RCC 7860 (cell line): ENCODE measurements around the gene ADAMTSL4.
"Not testable (repeated sequence)": the region's sequence is repeated elsewhere in the genome, so short reads cannot be mapped to it uniquely, and the experiment has no call there.

Experiments
- DNase-seq: peaks from one replicate; pipeline ENCODE4 v3.0.0-alpha.2; 2015; ENCODE audit warnings: low spot score
- FAIRE-seq: peaks from 2 replicates; lab custom pipeline; 2012; peaks lifted over from hg19 to GRCh38; lab: Jason Lieb, UNC

ADAMTSL4 gene

DNA sequence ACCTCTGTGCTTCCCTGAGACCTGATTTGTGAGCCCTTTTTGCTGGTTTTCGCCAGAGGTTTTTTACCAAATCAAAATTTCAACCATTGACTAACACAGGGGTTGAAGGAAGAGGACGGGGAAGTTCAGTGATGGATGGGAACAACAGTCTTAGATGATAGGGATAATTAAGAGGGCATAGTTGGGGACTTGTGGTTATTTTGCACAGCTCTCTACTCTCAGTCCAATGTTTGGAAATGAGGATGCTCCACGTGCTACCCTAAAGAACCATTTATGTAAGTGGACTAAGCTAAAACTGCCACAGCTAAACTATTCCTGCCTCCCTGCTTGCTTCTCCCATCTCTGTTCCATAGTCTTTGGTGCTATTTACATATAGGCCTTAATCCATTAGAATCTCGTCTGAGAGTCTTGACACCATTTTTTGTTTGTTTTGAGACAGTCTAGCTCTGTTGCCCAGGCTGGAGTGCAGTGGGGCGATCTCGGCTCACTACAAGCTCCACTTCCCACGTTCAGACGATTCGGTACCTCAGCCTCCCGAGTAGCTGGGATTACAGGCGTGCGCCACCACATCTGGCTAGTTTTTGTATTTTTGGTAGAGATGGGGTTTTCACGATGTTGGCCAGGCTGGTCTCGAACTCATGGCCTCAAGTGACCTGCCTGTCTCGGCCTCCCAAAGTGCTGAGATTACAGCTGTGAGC is 30.9 kb downstream of the ADAMTSL4 start:
- no peak for FAIRE-seq
- DNase-seq, result no peak

GRCh38 chr1:150580966-150581365 is 31.8 kb downstream of the ADAMTSL4 start:
- FAIRE-seq, DNase-seq: not testable (repeated sequence)

GRCh38 chr1:150581437-150581836 is 32.2 kb downstream of the ADAMTSL4 start:
- FAIRE-seq, DNase-seq: not testable (repeated sequence)

DNA sequence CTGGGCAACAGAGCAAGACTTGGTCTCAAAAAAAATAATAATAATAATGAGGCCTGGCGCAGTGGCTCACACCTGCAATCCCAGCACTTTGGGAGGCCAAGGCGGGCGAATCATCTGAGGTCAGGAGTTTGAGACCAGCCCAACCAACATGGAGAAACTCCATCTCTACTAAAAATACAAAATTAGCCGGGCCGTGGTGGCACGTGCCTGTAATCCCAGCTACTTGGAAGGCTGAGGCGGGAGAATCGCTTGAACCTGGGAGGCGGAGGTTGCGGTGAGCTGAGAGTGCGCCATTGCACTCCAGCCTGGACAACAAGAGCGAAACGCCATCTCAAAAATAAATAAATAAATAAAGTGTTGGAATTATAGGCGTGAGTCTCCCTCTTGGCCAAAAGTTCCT is 32.8 kb downstream of the ADAMTSL4 start:
- FAIRE-seq, DNase-seq: not testable (repeated sequence)

DNA sequence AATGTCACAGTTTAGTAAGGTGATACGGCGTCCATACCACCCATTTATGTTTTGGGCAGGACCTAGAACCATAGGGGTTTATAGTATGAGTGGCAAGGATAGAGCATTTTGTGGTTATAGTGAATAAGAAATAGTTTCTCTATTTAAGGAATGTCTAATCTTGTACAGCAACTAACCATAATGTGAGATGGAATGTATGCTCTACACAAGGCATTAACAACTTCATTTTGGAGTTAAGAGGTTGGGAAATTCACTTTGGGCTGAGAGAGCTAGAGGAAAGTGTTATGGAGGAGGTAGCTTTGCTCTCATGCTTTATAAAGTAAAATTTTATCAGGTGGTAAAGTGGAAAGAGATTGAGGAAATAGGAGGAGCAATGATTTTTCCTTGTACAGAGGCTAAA is 33.2 kb downstream of the ADAMTSL4 start:
- no peak for FAIRE-seq
- DNase-seq, result no peak

DNA sequence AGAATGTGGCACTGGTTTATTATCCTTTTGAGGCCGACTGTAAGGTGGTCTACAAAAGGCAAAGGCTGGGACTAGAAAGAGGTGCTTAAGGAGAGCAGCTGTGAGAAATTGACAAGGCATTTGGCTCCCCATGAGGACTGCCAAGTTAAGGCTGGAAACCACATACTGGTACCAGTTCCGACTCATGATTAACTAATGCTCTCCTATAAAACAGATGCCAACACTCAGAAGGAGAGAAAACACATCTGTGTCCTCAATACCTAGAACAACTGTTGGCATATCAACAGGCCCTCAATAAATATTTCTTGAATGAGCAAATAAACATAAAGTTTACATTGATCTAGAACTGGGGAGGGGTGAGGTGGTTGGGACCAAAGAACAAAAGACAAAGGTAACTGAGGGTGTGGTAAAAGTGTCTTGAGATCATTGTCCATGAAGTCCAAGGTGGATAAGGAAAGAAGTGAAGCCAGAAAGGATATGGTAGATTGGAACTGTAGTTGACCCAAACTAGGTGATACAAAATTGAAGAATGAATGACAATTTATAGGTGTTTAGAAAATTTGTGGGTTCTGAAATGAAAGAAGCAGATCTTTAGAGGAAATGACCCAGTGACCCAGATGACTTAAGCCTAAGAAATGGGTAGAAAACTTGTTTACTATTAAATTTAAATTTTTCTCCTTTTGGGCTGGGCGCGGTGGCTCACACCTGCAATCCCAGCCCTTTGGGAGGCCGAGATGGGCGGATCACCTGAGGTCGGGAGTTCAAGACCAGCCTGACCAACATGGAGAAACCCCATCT is 47.1 kb downstream of the ADAMTSL4 start:
- FAIRE-seq (no peak), DNase-seq (no peak)

GRCh38 chr1:150596976-150597375 is 47.8 kb downstream of the ADAMTSL4 start:
- DNase-seq, result no peak
- no peak for FAIRE-seq

GRCh38 chr1:150598346-150598745 is 49.1 kb downstream of the ADAMTSL4 start:
- not testable (repeated sequence) for FAIRE-seq, DNase-seq

GRCh38 chr1:150601540-150601939 is 52.3 kb downstream of the ADAMTSL4 start:
- no peak for FAIRE-seq

DNA sequence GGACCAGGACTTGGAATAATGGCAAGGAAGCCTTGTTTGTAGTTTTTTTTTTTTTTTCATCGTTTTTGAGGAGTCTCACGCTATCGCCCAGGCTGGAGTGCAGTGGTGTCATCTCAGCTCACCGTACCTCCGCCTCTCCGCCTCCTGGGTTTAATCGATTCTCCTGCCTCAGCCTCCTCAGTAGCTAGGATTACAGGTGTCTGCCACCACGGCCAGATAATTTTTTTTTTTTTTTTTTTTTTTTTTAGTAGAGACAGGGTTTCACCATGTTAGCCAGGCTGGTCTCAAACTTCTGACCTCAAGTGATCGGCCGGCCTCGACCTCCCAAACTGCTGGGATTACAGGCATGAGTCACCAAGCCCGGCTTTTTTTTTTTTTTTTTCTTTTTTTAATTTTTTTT is 53.2 kb downstream of the ADAMTSL4 start:
- not testable (repeated sequence) for DNase-seq, FAIRE-seq

More at GRCh38 chr1:150601540-150601939, 52.3 kb downstream of the ADAMTSL4 start:
- no peak for DNase-seq

GRCh38 chr1:150603711-150604110 is 54.5 kb downstream of the ADAMTSL4 start:
- DNase-seq (no peak), FAIRE-seq (no peak)

DNA sequence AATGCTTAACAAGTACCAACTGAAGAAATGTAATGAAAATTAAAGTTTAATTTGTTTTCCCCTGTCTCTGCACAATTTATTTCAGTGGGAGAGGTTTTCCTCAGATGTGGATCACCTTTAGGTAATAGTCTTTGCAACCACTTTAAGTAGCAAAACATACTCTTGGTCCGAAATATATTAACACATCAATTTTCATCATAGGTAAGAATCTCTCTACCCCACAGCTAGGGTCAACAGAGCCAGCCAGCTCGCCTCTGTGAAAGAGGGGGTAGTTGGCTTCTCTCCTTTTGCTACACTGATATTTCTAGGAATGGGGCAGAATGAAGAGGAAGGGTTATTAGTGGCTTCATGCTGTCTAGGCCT is 55.0 kb downstream of the ADAMTSL4 start:
- DNase-seq (no peak), FAIRE-seq (no peak)

GRCh38 chr1:150605451-150605731 is 56.2 kb downstream of the ADAMTSL4 start:
- DNase-seq, FAIRE-seq: not testable (repeated sequence)

- no peak for FAIRE-seq
- DNase-seq, result no peak
Measured at GRCh38 chr1:150606463-150607142, 57.4 kb downstream of the ADAMTSL4 start.

DNA sequence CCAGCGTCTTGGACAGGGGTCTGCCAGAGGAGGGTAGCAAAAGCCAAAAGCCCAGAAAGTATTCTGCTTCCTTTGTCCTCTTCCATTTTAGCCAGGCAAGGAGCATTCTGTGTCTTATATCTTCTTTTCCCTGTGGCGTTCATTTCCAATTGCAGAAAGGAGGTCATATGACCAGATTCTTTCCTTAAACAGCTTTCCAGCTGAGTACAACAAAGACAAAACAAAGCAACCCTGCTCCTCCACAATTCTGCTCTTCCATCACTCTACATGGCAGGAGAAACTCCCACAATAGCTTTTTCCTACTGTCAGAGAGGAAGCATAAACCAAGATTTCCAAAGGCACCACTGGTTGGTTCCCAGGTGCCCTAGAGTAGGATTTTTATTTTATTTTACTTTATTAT is 60.5 kb downstream of the ADAMTSL4 start:
- no peak for FAIRE-seq
- DNase-seq, result no peak
